Neural progenitor cell (in vitro differentiated cells): ENCODE data around the gene LMF1. TPM values are rescaled to one million over a fixed set of nuclear protein-coding genes. Genes with fewer than 3 reads are reported as not detected.

ENCODE experiments used
- DNase-seq: peaks from one replicate; pipeline ENCODE4 v3.0.0-alpha.2; 2016; ENCODE audit warnings: low spot score
- H2AFZ ChIP-seq: fragments of 200-600 bp; sonication (generic); replicated peaks from 2 replicates; pipeline ENCODE4 v1.6.1; 2016; ENCODE audit warnings: antibody characterized with exemption
- H3F3A ChIP-seq: fragments of 200-600 bp; sonication (generic); 2 replicates; pipeline ENCODE4 v1.6.1; 2016; ENCODE audit warnings: antibody characterized with exemption, low read depth
- H3K27ac ChIP-seq: fragments of 200-600 bp; sonication (generic); 2 replicates; pipeline ENCODE4 v1.5.1; 2016; ENCODE audit warnings: mild to moderate bottlenecking
- H3K27me3 ChIP-seq: fragments of 200-600 bp; sonication (generic); 2 replicates; pipeline ENCODE4 v1.6.1; 2016; ENCODE audit warnings: mild to moderate bottlenecking, moderate library complexity
- H3K36me3 ChIP-seq: fragments of 200-600 bp; sonication (generic); 2 replicates; pipeline ENCODE4 v1.5.1; 2016
- H3K4me1 ChIP-seq: fragments of 200-600 bp; sonication (generic); 2 replicates; pipeline ENCODE4 v1.6.1; 2016; ENCODE audit warnings: mixed run types
- H3K4me2 ChIP-seq: fragments of 200-600 bp; sonication (generic); 2 replicates; pipeline ENCODE4 v1.6.1; 2016
- H3K4me3 ChIP-seq: fragments of 200-600 bp; sonication (generic); 2 replicates; pipeline ENCODE4 v1.5.1; 2016
- H3K79me2 ChIP-seq: fragments of 200-600 bp; sonication (generic); 2 replicates; pipeline ENCODE4 v1.6.1; 2016; ENCODE audit warnings: low read depth
- H3K9ac ChIP-seq: fragments of 200-600 bp; sonication (generic); 2 replicates; pipeline ENCODE4 v1.6.1; 2016
- H3K9me3 ChIP-seq: fragments of 200-600 bp; sonication (generic); 2 replicates; pipeline ENCODE4 v1.5.1; 2016; ENCODE audit warnings: low read depth
- H4K20me1 ChIP-seq: fragments of 200-600 bp; sonication (generic); 2 replicates; pipeline ENCODE4 v1.6.1; 2016; ENCODE audit warnings: low read depth
- H3K27ac Mint-ChIP-seq: 3 replicates; pipeline ENCODE4 v1.8.0; 2021; ENCODE audit warnings: mixed read lengths
- H3K27me3 Mint-ChIP-seq: 2 replicates; pipeline ENCODE4 v1.8.0; 2022; ENCODE audit warnings: low read depth, mild to moderate bottlenecking, inconsistent platforms, moderate library complexity, mixed read lengths; ENCODE audit not compliant: insufficient read depth
- H3K36me3 Mint-ChIP-seq: 3 replicates; pipeline ENCODE4 v1.8.0; 2021; ENCODE audit warnings: mixed read lengths
- H3K4me1 Mint-ChIP-seq: 3 replicates; pipeline ENCODE4 v1.8.0; 2021; ENCODE audit warnings: mixed read lengths
- H3K4me3 Mint-ChIP-seq: 3 replicates; pipeline ENCODE4 v1.8.0; 2021; ENCODE audit warnings: mild to moderate bottlenecking, moderate library complexity, mixed read lengths
- H3K9me3 Mint-ChIP-seq: 3 replicates; pipeline ENCODE4 v1.8.0; 2020; ENCODE audit warnings: mixed read lengths
- EZH2 ChIP-seq: fragments of 200-600 bp; sonication (generic); IDR thresholded peaks from 2 replicates; pipeline ENCODE4 v1.6.1; 2017; ENCODE audit warnings: antibody characterized with exemption, mild to moderate bottlenecking, moderate library complexity
- EZH2phosphoT487 ChIP-seq: fragments of 200-600 bp; sonication (generic); IDR thresholded peaks from 2 replicates; pipeline ENCODE4 v1.6.1; 2017; ENCODE audit warnings: antibody characterized with exemption
- total RNA-seq: library from RNA; depleted of rRNA; stranded (reverse); fragments of >200 nt; gene quantifications from 2 replicates; pipeline ENCODE4 v1.2.3, GENCODE V29; 2015; ENCODE audit warnings: low replicate concordance
- TF ChIP-seq, protein P1 (sequence below): fragments of 200-600 bp; sonication (generic); IDR thresholded peaks from 2 replicates; pipeline ENCODE4 v1.5.1; 2017; ENCODE audit warnings: antibody characterized with exemption, mild to moderate bottlenecking

Gene LMF1
- total RNA-seq, 1 donor from 2014 or later = 3.4 TPM

- H3K4me3 ChIP-seq = no peak overlapping the region
- no peak overlapping the region for H3K27ac Mint-ChIP-seq
- DNase-seq = no peak
Measured at GRCh38 chr16:988471-989353, 17.9 kb upstream of the LMF1 start.

GRCh38 chr16:987906-988305 lies 17.1 kb upstream of the LMF1 start:
- Mint-ChIP-seq H3K27ac (no peak overlapping the region), H3K4me3 (no peak overlapping the region), H3K36me3 (no peaks in the 10 kb centered on the region), H3K9me3 (no peaks in the 10 kb centered on the region), H3K4me1 (peaks cover 8% of the 10 kb centered on the region), H3K27me3 (peaks cover 6% of the 10 kb centered on the region)
- no peak for DNase-seq
- H3K27ac ChIP-seq = no peak overlapping the region
- peaks cover 18% of the 10 kb centered on the region for H3K27me3 ChIP-seq
- H3K9ac ChIP-seq = no peak overlapping the region
- H3K4me3 ChIP-seq = no peak overlapping the region
- H3K4me1 ChIP-seq = peaks cover 8% of the 10 kb centered on the region
- no peaks in the 10 kb centered on the region for H3K79me2 ChIP-seq
- no peaks in the 10 kb centered on the region for H3K9me3 ChIP-seq
- no peaks in the 10 kb centered on the region for H3K36me3 ChIP-seq
- H4K20me1 ChIP-seq = peaks cover 8% of the 10 kb centered on the region
- TF ChIP-seq EZH2phosphoT487 = no peak
- no peak for TF ChIP-seq EZH2
- TF ChIP-seq, protein P1, sequence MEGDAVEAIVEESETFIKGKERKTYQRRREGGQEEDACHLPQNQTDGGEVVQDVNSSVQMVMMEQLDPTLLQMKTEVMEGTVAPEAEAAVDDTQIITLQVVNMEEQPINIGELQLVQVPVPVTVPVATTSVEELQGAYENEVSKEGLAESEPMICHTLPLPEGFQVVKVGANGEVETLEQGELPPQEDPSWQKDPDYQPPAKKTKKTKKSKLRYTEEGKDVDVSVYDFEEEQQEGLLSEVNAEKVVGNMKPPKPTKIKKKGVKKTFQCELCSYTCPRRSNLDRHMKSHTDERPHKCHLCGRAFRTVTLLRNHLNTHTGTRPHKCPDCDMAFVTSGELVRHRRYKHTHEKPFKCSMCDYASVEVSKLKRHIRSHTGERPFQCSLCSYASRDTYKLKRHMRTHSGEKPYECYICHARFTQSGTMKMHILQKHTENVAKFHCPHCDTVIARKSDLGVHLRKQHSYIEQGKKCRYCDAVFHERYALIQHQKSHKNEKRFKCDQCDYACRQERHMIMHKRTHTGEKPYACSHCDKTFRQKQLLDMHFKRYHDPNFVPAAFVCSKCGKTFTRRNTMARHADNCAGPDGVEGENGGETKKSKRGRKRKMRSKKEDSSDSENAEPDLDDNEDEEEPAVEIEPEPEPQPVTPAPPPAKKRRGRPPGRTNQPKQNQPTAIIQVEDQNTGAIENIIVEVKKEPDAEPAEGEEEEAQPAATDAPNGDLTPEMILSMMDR = no peak
- no peak overlapping the region for H2AFZ ChIP-seq
- no peak overlapping the region for H3K4me2 ChIP-seq
- H3F3A ChIP-seq = peaks cover 8% of the 10 kb centered on the region

More at GRCh38 chr16:988471-989353, 17.9 kb upstream of the LMF1 start:
- Histone ChIP-seq H3K27me3 (peaks cover 10% of the 10 kb centered on the region), H3K79me2 (no peaks in the 10 kb centered on the region), H4K20me1 (no peaks in the 10 kb centered on the region), H3F3A (no peaks in the 10 kb centered on the region), H3K36me3 (no peaks in the 10 kb centered on the region), H3K9ac (no peak overlapping the region), H3K27ac (no peak overlapping the region), H3K4me2 (no peak overlapping the region), H3K4me1 (no peaks in the 10 kb centered on the region), H2AFZ (no peak overlapping the region), H3K9me3 (no peaks in the 10 kb centered on the region)
- TF ChIP-seq, protein P1 = no peak
- no peak for TF ChIP-seq EZH2
- no peak for TF ChIP-seq EZH2phosphoT487
- Mint-ChIP-seq H3K4me3 (no peak overlapping the region), H3K36me3 (no peaks in the 10 kb centered on the region), H3K9me3 (no peaks in the 10 kb centered on the region), H3K27me3 (peaks cover 6% of the 10 kb centered on the region), H3K4me1 (peaks cover 8% of the 10 kb centered on the region)

GRCh38 chr16:986925-987582 lies 16.3 kb upstream of the LMF1 start:
- H3K27ac Mint-ChIP-seq = no peak overlapping the region
- no peak overlapping the region for H3K4me2 ChIP-seq
- no peaks in the 10 kb centered on the region for H3K36me3 Mint-ChIP-seq
- peaks cover 27% of the 10 kb centered on the region for H3K27me3 ChIP-seq
- no peaks in the 10 kb centered on the region for H3K79me2 ChIP-seq
- no peak overlapping the region for H3K27ac ChIP-seq
- no peak overlapping the region for H3K4me3 Mint-ChIP-seq
- H3F3A ChIP-seq = peaks cover 12% of the 10 kb centered on the region
- H3K4me3 ChIP-seq = no peak overlapping the region
- H2AFZ ChIP-seq = no peak overlapping the region
- H3K4me1 ChIP-seq = peaks cover 14% of the 10 kb centered on the region
- DNase-seq = no peak
- no peaks in the 10 kb centered on the region for H3K9me3 ChIP-seq
- H3K9me3 Mint-ChIP-seq = no peaks in the 10 kb centered on the region
- H3K27me3 Mint-ChIP-seq = peaks cover 9% of the 10 kb centered on the region
- no peak overlapping the region for H3K9ac ChIP-seq
- peaks cover 17% of the 10 kb centered on the region for H4K20me1 ChIP-seq
- no peaks in the 10 kb centered on the region for H3K36me3 ChIP-seq
- TF ChIP-seq EZH2phosphoT487 (no peak), EZH2 (no peak)
- TF ChIP-seq, protein P1 = no peak
- H3K4me1 Mint-ChIP-seq = peaks cover 12% of the 10 kb centered on the region
